HG03108 (cell line): ENCODE results near the gene CD86.
"Not testable (repeated sequence)": the region's sequence is repeated elsewhere in the genome, so short reads cannot be mapped to it uniquely, and the experiment has no call there.

Experiments
- ATAC-seq: cut with Tn5 transposase; IDR thresholded peaks from one replicate; pipeline ENCODE4 v1.9.1; 2021; ENCODE audit warnings: moderate library complexity; ENCODE audit not compliant: unreplicated experiment

The CD86 gene

GRCh38 chr3:122055215-122055614, at the start of gene CD86:
CD86 (plus strand) TSS chr3:122055362; CDS start chr3:122055490, 128 bp downstream.
- ATAC-seq: peak; percentile 78

- ATAC-seq: no peak
These were observed 48.9 kb upstream of the CD86 start for GRCh38 chr3:122006267-122006666.

- ATAC-seq: no peak
These were observed 47.0 kb upstream of the CD86 start for GRCh38 chr3:122008166-122008565.

- no peak for ATAC-seq
These were observed 44.7 kb upstream of the CD86 start for GRCh38 chr3:122010506-122010905.

GRCh38 chr3:122011396-122011795, 43.8 kb upstream of the CD86 start:
- ATAC-seq: no peak

GRCh38 chr3:122012821-122013220, 42.3 kb upstream of the CD86 start:
- ATAC-seq: no peak

GRCh38 chr3:122013448-122013925, 41.7 kb upstream of the CD86 start:
- ATAC-seq: no peak

GRCh38 chr3:122014741-122015140, 40.4 kb upstream of the CD86 start:
- ATAC-seq: peak; percentile 73

GRCh38 chr3:122019493-122019892, 35.7 kb upstream of the CD86 start:
- no peak for ATAC-seq

- no peak for ATAC-seq
These were observed 34.1 kb upstream of the CD86 start for GRCh38 chr3:122021037-122021436.

GRCh38 chr3:122021811-122022401, 33.3 kb upstream of the CD86 start, which contains the start of gene ILDR1:
ILDR1 (minus strand) TSS chr3:122022247; CDS start chr3:122022077, 170 bp downstream.
- peak; percentile 57 for ATAC-seq

GRCh38 chr3:122023335-122023910, 31.7 kb upstream of the CD86 start:
- ATAC-seq: no peak

GRCh38 chr3:122024800-122025199, 30.4 kb upstream of the CD86 start:
- ATAC-seq: no peak

- no peak for ATAC-seq
These were observed 29.9 kb upstream of the CD86 start for GRCh38 chr3:122025296-122025695.

- ATAC-seq: peak; percentile 59
These were observed 24.6 kb upstream of the CD86 start for GRCh38 chr3:122030381-122031122.

GRCh38 chr3:122031123-122031468, 24.1 kb upstream of the CD86 start:
- peak; percentile 43 for ATAC-seq

- no peak for ATAC-seq
These were observed 22.6 kb upstream of the CD86 start for GRCh38 chr3:122032531-122032930.

GRCh38 chr3:122033023-122033422, 22.1 kb upstream of the CD86 start:
- ATAC-seq: no peak

GRCh38 chr3:122047296-122047695, 7.9 kb upstream of the CD86 start:
- ATAC-seq: not testable (repeated sequence)

- ATAC-seq: not testable (repeated sequence)
These were observed 7.4 kb upstream of the CD86 start for GRCh38 chr3:122047773-122048172.

GRCh38 chr3:122052968-122053367, 2.2 kb upstream of the CD86 start:
- ATAC-seq: no peak

GRCh38 chr3:122057671-122058070, 2.5 kb downstream of the CD86 start:
- no peak for ATAC-seq
